HPDE6-E6E7 (cell line): ENCODE measurements around the gene TWIST2.

Source experiments
- DNase-seq: peaks from one replicate; pipeline ENCODE4 v3.0.0; 2011; ENCODE audit warnings: missing footprints; ENCODE audit errors: extremely low spot score

Gene TWIST2

GRCh38 chr2:238919307-238919706, 71.4 kb downstream of the TWIST2 start:
- no peak for DNase-seq

DNA sequence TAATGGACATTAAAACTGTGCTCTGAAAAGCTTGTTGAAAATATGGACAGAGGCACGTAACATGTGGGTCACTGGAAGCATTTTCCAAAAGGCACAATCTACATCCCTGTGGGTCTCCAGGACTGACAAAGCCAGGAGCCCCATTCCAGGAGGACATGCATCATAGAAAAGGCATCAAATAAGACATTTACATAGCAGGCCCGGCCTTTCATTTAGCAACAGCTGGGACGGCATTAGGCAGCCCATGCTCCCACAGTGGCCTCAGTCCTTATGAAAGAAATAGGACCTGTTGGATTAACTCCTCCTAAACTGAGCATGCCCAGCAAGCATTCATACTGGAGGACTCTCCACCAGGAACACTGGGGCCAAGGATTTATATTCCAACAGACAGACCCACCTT, 72.2 kb downstream of the TWIST2 start:
- no peak for DNase-seq

DNA sequence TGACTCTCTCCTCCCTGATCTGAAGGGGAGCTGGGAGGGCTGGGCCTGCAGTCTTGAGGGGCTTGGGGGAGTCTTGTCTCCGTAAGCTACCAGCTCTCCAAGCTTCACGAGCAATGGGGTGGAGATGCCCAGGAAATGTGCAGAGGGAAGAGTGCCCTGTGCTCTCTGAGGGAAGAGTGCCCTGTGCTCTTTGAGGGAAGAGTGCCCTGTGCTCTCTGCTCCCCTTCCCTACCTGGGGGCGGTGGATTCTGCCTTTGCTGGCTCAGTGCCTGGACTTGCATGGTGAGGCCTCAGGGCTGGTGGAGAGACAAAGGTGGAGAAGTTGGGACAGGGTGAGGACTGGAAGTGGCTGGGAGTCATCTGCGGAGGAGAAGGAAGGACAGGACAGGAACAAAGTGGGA, 72.7 kb downstream of the TWIST2 start:
- DNase-seq: no peak

DNA sequence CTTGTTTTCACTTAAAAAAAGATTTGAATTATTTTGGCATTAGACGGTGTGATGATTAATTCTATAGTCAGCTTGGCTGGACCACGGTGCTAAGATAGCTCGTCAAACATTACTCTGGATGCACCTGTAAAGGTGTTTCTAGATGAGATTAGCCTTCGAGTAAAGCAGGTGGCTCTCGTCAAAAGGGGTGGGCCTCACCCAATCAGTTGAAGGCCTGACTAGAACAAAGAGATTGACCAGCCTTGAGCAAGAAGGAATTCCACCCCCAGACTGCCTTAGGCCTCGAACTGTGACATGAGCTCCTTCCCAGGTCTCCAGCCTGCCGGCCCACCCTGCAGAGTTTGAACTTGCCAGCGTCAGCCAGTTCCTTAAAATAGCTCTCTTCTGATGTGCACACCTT, 73.4 kb downstream of the TWIST2 start:
- no peak for DNase-seq

GRCh38 chr2:238921681-238922319, 73.9 kb downstream of the TWIST2 start:
- no peak for DNase-seq

DNA sequence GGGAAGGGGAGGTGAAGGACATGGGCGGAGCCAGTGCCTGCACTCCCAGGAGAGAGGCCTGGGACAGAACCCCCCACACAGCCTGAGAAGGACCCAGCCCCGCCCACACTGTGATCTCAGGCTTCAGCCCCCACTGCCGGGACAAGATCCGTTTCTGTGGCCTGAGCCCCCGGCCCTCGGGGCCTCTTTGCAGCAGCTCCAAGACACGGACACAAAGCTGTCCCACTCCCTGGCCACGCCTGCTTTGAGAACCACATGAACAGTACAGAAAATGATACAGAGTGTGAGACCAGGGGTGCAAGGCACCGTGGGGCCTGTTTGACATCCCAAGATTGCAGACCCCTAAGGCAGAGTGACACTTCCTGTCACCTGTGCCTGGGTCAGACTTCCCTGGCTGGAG, 74.5 kb downstream of the TWIST2 start:
- no peak for DNase-seq

GRCh38 chr2:238924032-238924431, 76.1 kb downstream of the TWIST2 start:
- no peak for DNase-seq

- DNase-seq: no peak
These were observed 76.9 kb downstream of the TWIST2 start for GRCh38 chr2:238924796-238925195.

DNA sequence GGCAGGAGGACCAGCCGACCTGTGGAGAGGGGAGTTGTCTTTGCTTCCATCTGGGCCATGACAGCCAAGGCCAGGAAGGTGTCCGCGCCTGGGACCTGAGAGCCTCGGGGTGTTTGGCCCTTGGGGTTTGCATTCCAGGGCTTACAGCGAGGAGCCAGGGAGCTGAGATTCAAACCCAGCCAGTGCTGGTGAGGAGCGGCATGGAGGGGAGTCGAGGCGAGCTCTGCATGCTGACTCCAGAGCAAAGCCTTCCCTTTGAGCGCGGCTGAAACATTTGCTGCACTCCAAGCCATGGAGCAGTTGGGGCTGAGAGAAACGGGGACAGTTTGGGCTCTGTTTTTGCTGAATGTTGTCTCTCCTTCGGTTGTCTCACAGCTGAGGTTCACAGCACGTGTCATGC, 77.4 kb downstream of the TWIST2 start:
- no peak for DNase-seq

- no peak for DNase-seq
These were observed 78.1 kb downstream of the TWIST2 start for GRCh38 chr2:238925816-238926521.

GRCh38 chr2:238926761-238927611, 79.1 kb downstream of the TWIST2 start:
- DNase-seq: no peak

- DNase-seq: no peak
These were observed 80.0 kb downstream of the TWIST2 start for GRCh38 chr2:238927746-238928519.

- no peak for DNase-seq
These were observed 80.8 kb downstream of the TWIST2 start for GRCh38 chr2:238928520-238929241.

DNA sequence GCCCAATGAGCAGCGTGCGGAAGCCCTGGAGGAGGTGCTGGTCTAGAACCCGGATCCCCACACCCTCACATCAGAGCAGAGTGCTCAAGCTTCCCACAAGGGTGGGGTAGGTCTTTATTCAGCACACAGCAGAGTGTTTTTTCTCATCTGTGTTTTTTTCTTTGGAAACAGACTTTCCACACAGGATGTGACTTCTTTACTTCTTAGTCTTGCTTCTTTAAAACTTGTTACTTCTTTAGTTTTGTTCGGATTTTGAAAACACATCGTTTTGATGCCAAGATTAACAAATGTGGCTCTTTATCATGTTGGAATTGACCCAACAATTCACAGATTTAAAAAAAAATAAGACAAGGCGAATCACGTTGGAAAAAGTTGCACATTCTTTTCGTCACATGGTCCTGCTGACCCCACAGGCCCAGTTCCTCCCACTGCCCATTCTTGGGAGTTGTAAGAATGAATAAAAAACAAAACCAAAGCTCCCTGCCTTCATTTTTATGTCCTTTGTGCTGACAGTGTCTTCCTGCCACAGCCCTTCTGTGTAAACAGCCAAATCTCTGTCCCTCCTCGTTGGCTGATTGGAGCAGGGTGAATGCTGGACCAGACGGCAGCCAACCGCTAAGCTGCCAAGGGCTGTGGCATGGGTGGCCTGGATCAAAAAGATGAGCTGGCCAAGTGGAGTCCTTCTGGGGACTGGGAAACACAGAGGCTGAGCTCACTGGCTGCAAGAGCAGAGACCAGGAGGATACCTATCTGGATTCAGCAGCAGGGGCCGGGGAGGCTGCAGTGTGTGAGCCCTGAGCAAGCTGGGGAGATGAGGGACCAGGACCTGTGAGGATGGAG, 81.6 kb downstream of the TWIST2 start:
- DNase-seq: no peak

DNA sequence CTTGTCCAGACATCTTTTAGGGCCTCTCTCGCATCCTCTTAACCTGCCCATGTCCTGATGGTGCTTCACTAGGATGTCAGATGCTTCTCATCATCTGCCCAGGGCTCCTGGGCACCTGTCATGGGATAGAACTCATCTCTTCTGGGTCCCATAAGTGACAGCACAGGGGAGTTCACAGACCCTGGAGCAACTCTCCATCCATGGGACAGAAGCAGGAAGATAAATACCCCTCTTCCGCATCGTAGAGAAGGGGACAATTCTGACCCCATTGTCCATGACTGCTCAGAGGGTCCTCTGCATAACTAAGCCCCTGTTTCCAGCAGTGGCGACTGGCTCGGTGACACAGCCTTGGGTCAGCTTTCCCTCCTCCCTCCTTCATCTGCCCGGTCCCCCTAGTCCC, 82.3 kb downstream of the TWIST2 start:
- no peak for DNase-seq

DNA sequence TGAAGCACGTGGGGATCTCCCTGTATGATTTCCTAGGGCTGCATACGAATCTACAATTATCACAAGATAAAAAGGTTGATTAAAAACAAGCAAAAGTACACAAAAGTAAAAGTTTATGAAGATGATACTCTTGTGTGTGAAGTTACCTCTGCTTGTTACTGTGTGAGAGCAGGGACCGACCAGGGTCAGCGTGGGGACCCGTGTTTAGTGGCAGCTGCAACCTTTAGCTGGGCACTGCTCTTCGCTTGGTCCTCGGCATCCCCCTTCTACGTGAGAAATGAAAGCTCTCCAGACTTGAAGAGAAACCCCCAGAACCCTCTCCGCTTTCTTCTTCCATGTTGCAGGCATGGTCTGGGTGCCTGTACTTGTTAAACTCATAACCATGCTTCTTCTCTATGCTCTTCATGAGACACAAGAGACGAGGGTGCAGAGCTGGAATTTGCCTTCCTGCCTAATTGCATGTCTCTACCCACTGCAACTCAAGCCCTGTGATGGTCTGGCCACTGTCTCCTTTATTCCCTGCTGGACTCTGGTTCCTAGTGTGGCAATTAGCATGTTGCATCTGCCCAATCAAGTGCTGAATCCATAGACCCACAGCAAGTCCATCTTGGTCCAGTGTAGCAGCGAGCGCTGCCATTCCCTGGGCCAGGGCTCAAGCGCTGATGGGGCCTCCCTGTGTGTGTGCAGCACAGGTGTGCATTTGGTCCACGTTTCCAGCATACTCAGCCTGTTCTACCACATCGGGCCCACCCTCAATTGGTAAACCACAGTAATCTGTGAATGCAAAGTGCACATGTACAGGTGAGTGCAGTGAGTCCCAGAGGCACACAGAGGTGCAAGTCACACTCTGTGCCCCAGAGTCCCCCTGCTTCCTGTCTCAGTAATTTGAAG, 88.5 kb downstream of the TWIST2 start:
- DNase-seq: no peak

GRCh38 chr2:238938003-238938400, 90.1 kb downstream of the TWIST2 start:
- no peak for DNase-seq

DNA sequence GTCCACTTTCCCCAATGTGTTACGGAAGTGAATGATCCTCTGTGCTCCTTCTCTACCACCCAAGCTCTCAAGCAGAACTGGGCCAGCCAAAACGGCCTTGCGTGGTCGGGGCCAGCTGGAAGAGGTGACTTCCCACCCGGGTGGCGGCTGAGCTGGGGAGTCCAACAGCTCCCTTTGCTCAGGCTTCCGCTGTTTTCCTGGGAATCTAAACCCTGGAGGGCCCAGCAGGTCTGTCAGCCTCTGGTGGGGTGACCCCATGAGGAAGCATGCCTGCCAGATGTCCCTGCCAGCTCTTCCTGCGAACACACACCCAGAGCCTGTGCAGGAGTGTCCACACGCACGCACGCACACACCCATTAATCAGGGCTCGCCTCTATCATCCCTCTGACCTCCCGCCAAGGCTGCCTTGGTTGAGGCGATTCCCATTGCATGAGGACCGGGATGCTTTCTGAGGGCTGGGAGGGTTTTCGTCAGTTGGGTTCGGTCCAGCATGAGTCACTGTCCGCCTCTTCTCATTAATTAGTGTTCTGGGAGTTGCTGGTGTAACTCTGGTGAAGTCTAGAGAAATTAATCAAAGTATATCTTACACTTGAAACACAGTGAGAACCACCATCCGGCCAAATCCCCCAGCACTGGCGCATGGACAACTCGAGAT, 90.6 kb downstream of the TWIST2 start:
- DNase-seq: no peak

- DNase-seq: no peak
These were observed 91.2 kb downstream of the TWIST2 start for GRCh38 chr2:238939074-238939473.
